NCI-H526 (cell line): ENCODE results near the gene KCNH1.

Experiments used
- DNase-seq, 2 experiments: peaks; one replicate each; lab custom pipeline; 2025; lab: John Stamatoyannopoulos, UW

KCNH1 gene

DNA sequence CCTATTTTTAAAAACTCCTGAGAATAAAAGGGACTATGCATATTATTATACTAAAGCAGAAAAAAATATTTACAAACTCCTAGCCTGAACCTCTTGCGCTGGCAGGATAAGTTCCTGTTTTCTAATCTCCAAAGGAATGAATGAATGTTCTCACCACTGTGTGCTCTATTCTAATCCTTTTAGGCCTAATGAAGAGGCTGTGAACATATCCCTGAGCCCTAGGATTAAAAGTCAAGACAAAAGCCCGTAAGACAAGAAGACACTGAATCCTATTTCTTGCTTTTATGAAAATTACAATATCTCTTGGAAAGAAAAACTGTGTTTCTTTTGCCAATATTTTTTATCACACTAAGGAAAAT is 487.7 kb downstream of the KCNH1 start:
- no peak for DNase-seq

DNA sequence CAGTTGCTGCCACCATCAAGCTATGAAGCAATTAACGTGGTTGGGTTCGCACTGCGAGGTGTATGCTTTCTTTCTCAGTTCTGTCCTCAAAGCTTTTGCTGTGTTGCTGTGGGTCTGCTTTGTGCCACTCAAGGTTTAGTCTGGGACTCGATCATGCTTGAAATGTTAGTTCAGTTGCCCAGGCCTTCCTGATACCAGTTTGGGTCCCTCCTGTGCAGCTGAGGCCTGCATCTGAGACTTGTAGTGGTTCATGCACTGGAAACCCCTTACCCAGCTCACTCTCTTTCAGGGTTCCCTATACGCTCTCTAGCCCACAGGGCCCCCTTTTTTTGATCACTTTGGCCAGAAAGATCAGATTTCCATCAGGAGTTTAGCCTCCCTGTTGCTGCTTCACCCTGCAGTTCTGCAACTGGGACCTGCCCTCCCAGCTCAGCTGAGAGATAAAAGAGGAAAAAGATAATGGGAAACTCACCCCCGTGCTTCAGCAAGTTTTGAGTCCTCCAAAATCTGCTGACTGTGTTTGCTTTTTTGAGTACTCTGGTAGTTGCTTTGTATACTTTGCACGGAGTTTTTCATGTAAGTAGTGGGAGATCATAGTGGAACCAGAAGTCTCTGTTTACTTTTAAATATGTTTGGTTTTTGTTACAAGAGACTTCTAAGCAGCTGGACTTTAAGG is 488.2 kb downstream of the KCNH1 start:
- no peak for DNase-seq

DNA sequence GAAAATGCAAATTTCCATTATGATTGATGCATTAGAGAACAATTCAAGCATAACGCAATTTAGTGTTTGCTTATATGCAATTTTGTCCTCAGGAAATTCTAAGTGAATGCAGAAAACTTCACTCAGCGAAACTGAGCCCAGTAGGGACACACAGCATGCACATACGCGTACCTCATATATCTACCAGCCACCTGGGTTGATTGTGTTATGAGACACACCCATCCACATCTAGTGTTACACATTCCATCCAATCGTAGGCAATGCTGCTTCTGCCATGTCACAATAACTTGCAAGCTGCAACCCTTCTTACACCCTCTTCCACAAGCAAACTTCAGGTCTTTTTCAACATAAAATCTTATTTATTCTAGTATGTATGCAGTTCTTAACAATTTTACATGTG is 492.4 kb downstream of the KCNH1 start:
- no peak for DNase-seq

GRCh38 chr1:210635108-210635507 is 498.8 kb downstream of the KCNH1 start:
- DNase-seq = no peak

DNA sequence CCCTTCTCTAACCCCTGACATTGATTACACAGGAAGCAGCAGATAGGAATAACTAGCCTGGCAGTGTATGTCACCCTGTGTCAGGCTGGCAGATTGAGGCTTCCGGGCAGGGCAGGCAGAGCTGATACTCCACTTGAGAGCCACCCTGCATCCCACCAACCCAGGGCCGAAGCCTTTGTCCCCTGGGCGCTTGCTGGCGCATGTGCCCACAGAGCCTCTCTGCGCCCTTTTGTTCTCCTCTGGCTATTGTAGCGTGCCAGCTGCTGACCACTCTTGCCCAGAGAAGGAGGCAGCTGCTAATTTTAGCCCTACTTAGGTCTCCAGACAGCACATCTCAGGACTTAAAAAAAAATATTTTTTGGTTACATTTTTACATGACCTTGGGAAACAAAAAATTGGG is 500.3 kb downstream of the KCNH1 start:
- DNase-seq = no peak

DNA sequence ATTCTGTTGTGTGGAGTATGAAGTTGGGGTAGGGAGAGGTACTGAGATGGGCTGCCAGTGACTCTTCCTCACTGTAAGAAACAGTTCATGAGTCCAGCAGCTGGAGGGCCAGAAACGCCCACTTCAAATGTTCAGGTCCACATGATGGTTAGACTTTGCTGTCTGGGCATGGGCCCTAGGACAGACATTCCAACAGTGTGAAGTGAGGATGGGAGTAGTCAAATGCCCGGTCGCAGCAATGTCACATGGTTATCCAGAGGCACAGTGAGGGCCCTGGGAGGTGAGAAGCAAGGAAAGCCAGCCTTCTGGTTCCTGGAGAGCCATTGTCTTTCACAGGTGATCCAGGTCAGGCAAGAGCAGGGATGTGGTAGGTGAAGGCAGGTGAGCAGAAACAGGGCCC is 500.8 kb downstream of the KCNH1 start:
- no peak for DNase-seq

DNA sequence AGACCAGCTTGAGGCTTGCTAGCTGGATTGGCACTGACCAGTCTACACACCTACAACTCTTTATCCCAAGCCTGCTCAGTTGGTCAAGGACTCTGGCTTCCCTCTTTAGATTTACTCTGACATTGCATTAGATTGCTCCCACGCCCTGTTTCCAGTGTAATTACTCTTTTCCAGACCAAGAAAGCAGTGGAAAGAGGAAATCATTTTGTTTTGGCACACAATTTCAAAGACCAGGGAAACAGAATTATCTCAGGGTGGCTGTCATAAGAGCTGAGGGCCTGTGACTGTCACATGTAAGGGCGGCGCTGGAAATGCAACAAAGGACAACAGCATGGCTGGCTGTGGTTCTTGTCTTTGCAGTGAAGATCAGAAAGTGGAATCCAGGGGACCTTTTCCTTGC is 502.5 kb downstream of the KCNH1 start:
- DNase-seq = no peak

GRCh38 chr1:210629276-210629675 is 504.7 kb downstream of the KCNH1 start:
- no peak for DNase-seq

GRCh38 chr1:210627755-210628154 is 506.2 kb downstream of the KCNH1 start:
- DNase-seq = no peak
